GM19324 (cell line): Measurements from ENCODE around the gene GRIK4.

Experiments used
- ATAC-seq: cut with Tn5 transposase; IDR thresholded peaks from one replicate; pipeline ENCODE4 v1.9.1; 2021; ENCODE audit warnings: mild to moderate bottlenecking, moderate library complexity; ENCODE audit not compliant: unreplicated experiment, low FRiP score

Gene GRIK4

GRCh38 chr11:120819437-120820365 is 308.2 kb downstream of the GRIK4 start:
- no peak for ATAC-seq

GRCh38 chr11:120823159-120823558 is 311.6 kb downstream of the GRIK4 start:
- no peak for ATAC-seq

- ATAC-seq: no peak
Measured at GRCh38 chr11:120824242-120824641, 312.7 kb downstream of the GRIK4 start.

- no peak for ATAC-seq
Measured at GRCh38 chr11:120827198-120827597, 315.6 kb downstream of the GRIK4 start.

GRCh38 chr11:120827820-120828219 is 316.3 kb downstream of the GRIK4 start:
- no peak for ATAC-seq

GRCh38 chr11:120828847-120829246 is 317.3 kb downstream of the GRIK4 start:
- ATAC-seq: no peak

- ATAC-seq: no peak
Measured at GRCh38 chr11:120830085-120830620, 318.6 kb downstream of the GRIK4 start.

- no peak for ATAC-seq
Measured at GRCh38 chr11:120832481-120833238, 321.1 kb downstream of the GRIK4 start.

- ATAC-seq: no peak
Measured at GRCh38 chr11:120834686-120835210, 323.2 kb downstream of the GRIK4 start.

GRCh38 chr11:120835601-120836228 is 324.2 kb downstream of the GRIK4 start:
- peak; percentile 78 for ATAC-seq

- no peak for ATAC-seq
Measured at GRCh38 chr11:120837696-120838095, 326.1 kb downstream of the GRIK4 start.

- no peak for ATAC-seq
Measured at GRCh38 chr11:120839201-120839600, 327.7 kb downstream of the GRIK4 start.

GRCh38 chr11:120839846-120840402 is 328.4 kb downstream of the GRIK4 start:
- ATAC-seq: no peak

GRCh38 chr11:120840661-120841060 is 329.1 kb downstream of the GRIK4 start:
- ATAC-seq: no peak

GRCh38 chr11:120841074-120841473 is 329.5 kb downstream of the GRIK4 start:
- ATAC-seq: no peak

- ATAC-seq: no peak
Measured at GRCh38 chr11:120842195-120842594, 330.6 kb downstream of the GRIK4 start.

- no peak for ATAC-seq
Measured at GRCh38 chr11:120853435-120853834, 341.9 kb downstream of the GRIK4 start.

- ATAC-seq: no peak
Measured at GRCh38 chr11:120854988-120855387, 343.4 kb downstream of the GRIK4 start.

- no peak for ATAC-seq
Measured at GRCh38 chr11:120857508-120857907, 346.0 kb downstream of the GRIK4 start.

GRCh38 chr11:120858740-120859139 is 347.2 kb downstream of the GRIK4 start:
- no peak for ATAC-seq
